Activated CD4-positive, alpha-beta T cell treated with anti-CD3 and anti-CD28 coated beads, Interleukin-2, amount 50 U/mL, for 24 hours (primary cell): ENCODE data around the gene PCDH12.
"Not testable (repeated sequence)": the region's sequence is repeated elsewhere in the genome, so short reads cannot be mapped to it uniquely, and the experiment has no call there.

ENCODE experiments used
- DNase-seq, 2 donors: peaks; one replicate each; pipeline ENCODE4 v3.0.0-alpha.2; 2020; ENCODE audit warnings: low read depth in 1 of 2, low spot score in 1 of 2

Gene PCDH12

GRCh38 chr5:141941307-141941706 is 16.7 kb downstream of the PCDH12 start:
- DNase-seq, result no peak

GRCh38 chr5:141940695-141941271 is 17.2 kb downstream of the PCDH12 start:
- DNase-seq, result no peak

GRCh38 chr5:141935538-141935937 is 22.5 kb downstream of the PCDH12 start:
- DNase-seq, result no peak

- no peak for DNase-seq
Measured at GRCh38 chr5:141934099-141934844, 23.7 kb downstream of the PCDH12 start.

GRCh38 chr5:141933151-141933550 is 24.9 kb downstream of the PCDH12 start:
- DNase-seq, result no peak

- DNase-seq, result no peak
Measured at GRCh38 chr5:141931694-141932093, 26.3 kb downstream of the PCDH12 start.

- no peak for DNase-seq
Measured at GRCh38 chr5:141929398-141930058, 28.5 kb downstream of the PCDH12 start.

GRCh38 chr5:141928051-141928450 is 30.0 kb downstream of the PCDH12 start:
- no peak for DNase-seq

GRCh38 chr5:141926434-141926833 is 31.6 kb downstream of the PCDH12 start:
- DNase-seq, result no peak

- peak; percentile 82 to 95 for DNase-seq
Measured at GRCh38 chr5:141923448-141924313, 34.3 kb downstream of the PCDH12 start, which contains the start of gene DELE1. Gene DELE1 (plus strand): TSS chr5:141923871. CDS start chr5:141923942, 71 bp downstream.

- DNase-seq, result not testable (repeated sequence)
Measured at GRCh38 chr5:141922827-141923447, 35.1 kb downstream of the PCDH12 start.

- DNase-seq, result no peak
Measured at GRCh38 chr5:141920771-141921170, 37.2 kb downstream of the PCDH12 start.

- no peak for DNase-seq
Measured at GRCh38 chr5:141919218-141920119, 38.5 kb downstream of the PCDH12 start.

GRCh38 chr5:141917760-141918159 is 40.2 kb downstream of the PCDH12 start:
- DNase-seq, result no peak

GRCh38 chr5:141916522-141916921 is 41.5 kb downstream of the PCDH12 start:
- no peak for DNase-seq

- no peak for DNase-seq
Measured at GRCh38 chr5:141915881-141916336, 42.1 kb downstream of the PCDH12 start.

- no peak for DNase-seq
Measured at GRCh38 chr5:141914797-141915196, 43.2 kb downstream of the PCDH12 start.

- DNase-seq, result no peak
Measured at GRCh38 chr5:141914199-141914743, 43.7 kb downstream of the PCDH12 start.

GRCh38 chr5:141913560-141914198 is 44.3 kb downstream of the PCDH12 start:
- DNase-seq, result no peak
